ENCODE data around the gene NUDCD3.

NUDCD3 gene

GRCh38 chr7:44536090-44536489 is 45.6 kb upstream of the NUDCD3 start:
- in situ Hi-C loops (cut with MboI; ENCODE audit: low sequenced_read_pairs, unreplicated experiment) = no loop called here
- TF ChIP-seq CTCF (IDR thresholded peaks at IDR 0.05; ENCODE audit: borderline replicate concordance, control extremely low read depth, extremely low read depth, insufficient read depth, missing control alignments) = no peak
- DNase-seq (ENCODE audit: low spot score) = no peak

- in situ Hi-C loops (cut with MboI; ENCODE audit: low sequenced_read_pairs, unreplicated experiment) = no loop called here
- peak; percentile 18 for DNase-seq (ENCODE audit: low spot score)
Measured at GRCh38 chr7:44535348-44536064, 45.0 kb upstream of the NUDCD3 start.

GRCh38 chr7:44534501-44534900 is 44.0 kb upstream of the NUDCD3 start:
- DNase-seq (ENCODE audit: low spot score) = peak; percentile 88
- in situ Hi-C loops (cut with MboI; ENCODE audit: low sequenced_read_pairs, unreplicated experiment) = no loop called here

More at GRCh38 chr7:44535348-44536064, 45.0 kb upstream of the NUDCD3 start:
- TF ChIP-seq CTCF (IDR thresholded peaks at IDR 0.05; ENCODE audit: borderline replicate concordance, control extremely low read depth, extremely low read depth, insufficient read depth, missing control alignments) = no peak

GRCh38 chr7:44534087-44534486 is 43.6 kb upstream of the NUDCD3 start:
- in situ Hi-C loops (cut with MboI; ENCODE audit: low sequenced_read_pairs, unreplicated experiment) = no loop called here
- DNase-seq (ENCODE audit: low spot score) = peak; percentile 33
- no peak for TF ChIP-seq CTCF (IDR thresholded peaks at IDR 0.05; ENCODE audit: borderline replicate concordance, control extremely low read depth, extremely low read depth, insufficient read depth, missing control alignments)

More at GRCh38 chr7:44534501-44534900, 44.0 kb upstream of the NUDCD3 start:
- TF ChIP-seq CTCF (IDR thresholded peaks at IDR 0.05; ENCODE audit: borderline replicate concordance, control extremely low read depth, extremely low read depth, insufficient read depth, missing control alignments) = peak; percentile 46

- TF ChIP-seq CTCF (IDR thresholded peaks at IDR 0.05; ENCODE audit: borderline replicate concordance, control extremely low read depth, extremely low read depth, insufficient read depth, missing control alignments) = no peak
- in situ Hi-C loops (cut with MboI; ENCODE audit: low sequenced_read_pairs, unreplicated experiment) = no loop called here
- DNase-seq (ENCODE audit: low spot score) = peak; percentile 21
Measured at GRCh38 chr7:44533301-44534055, 43.0 kb upstream of the NUDCD3 start.

- no peak for TF ChIP-seq CTCF (IDR thresholded peaks at IDR 0.05; ENCODE audit: borderline replicate concordance, control extremely low read depth, extremely low read depth, insufficient read depth, missing control alignments)
- peak; percentile 35 for DNase-seq (ENCODE audit: low spot score)
- in situ Hi-C loops (cut with MboI; ENCODE audit: low sequenced_read_pairs, unreplicated experiment) = no loop called here
Measured at GRCh38 chr7:44531421-44532380, 41.2 kb upstream of the NUDCD3 start.
